SIG-M5 treated with dmso at 0.1 percent for 504 hours (cell line): ENCODE measurements around the gene KAT2B.

ENCODE experiments used
- DNase-seq: peaks from one replicate; lab custom pipeline; 2025; ENCODE audit not compliant: unreplicated experiment; lab: John Stamatoyannopoulos, UW

KAT2B gene

GRCh38 chr3:20095470-20095869 lies 55.2 kb downstream of the KAT2B start:
- DNase-seq: no peak

- no peak for DNase-seq
Observed at GRCh38 chr3:20096135-20096685, 56.0 kb downstream of the KAT2B start.

- no peak for DNase-seq
Observed at GRCh38 chr3:20097015-20097414, 56.8 kb downstream of the KAT2B start.

- no peak for DNase-seq
Observed at GRCh38 chr3:20099060-20099459, 58.8 kb downstream of the KAT2B start.

- no peak for DNase-seq
Observed at GRCh38 chr3:20100151-20100550, 59.9 kb downstream of the KAT2B start.

GRCh38 chr3:20101041-20101440 lies 60.8 kb downstream of the KAT2B start:
- DNase-seq: no peak

- no peak for DNase-seq
Observed at GRCh38 chr3:20103731-20104130, 63.5 kb downstream of the KAT2B start.

GRCh38 chr3:20104167-20104661 lies 64.0 kb downstream of the KAT2B start:
- peak; percentile 45 for DNase-seq

- DNase-seq: no peak
Observed at GRCh38 chr3:20105513-20106280, 65.5 kb downstream of the KAT2B start.

GRCh38 chr3:20107722-20108121 lies 67.5 kb downstream of the KAT2B start:
- DNase-seq: no peak

- DNase-seq: peak; percentile 16
Observed at GRCh38 chr3:20108869-20109268, 68.6 kb downstream of the KAT2B start.

- DNase-seq: no peak
Observed at GRCh38 chr3:20110826-20111225, 70.6 kb downstream of the KAT2B start.

- DNase-seq: no peak
Observed at GRCh38 chr3:20111836-20112235, 71.6 kb downstream of the KAT2B start.

GRCh38 chr3:20121088-20121487 lies 80.8 kb downstream of the KAT2B start:
- DNase-seq: no peak

- DNase-seq: no peak
Observed at GRCh38 chr3:20123131-20123652, 82.9 kb downstream of the KAT2B start.

GRCh38 chr3:20125289-20125688 lies 85.0 kb downstream of the KAT2B start:
- DNase-seq: no peak

GRCh38 chr3:20125897-20126296 lies 85.7 kb downstream of the KAT2B start:
- DNase-seq: peak; percentile 95

GRCh38 chr3:20128358-20128757 lies 88.1 kb downstream of the KAT2B start:
- no peak for DNase-seq

- no peak for DNase-seq
Observed at GRCh38 chr3:20130106-20130505, 89.9 kb downstream of the KAT2B start.

- DNase-seq: no peak
Observed at GRCh38 chr3:20136231-20136630, 96.0 kb downstream of the KAT2B start.

GRCh38 chr3:20137647-20138046 lies 97.4 kb downstream of the KAT2B start:
- no peak for DNase-seq

- no peak for DNase-seq
Observed at GRCh38 chr3:20140881-20141280, 100.6 kb downstream of the KAT2B start.
